GM12891 (cell line): ENCODE data around the gene LEKR1.

ENCODE experiments used
- PAX5 ChIP-seq: IDR thresholded peaks from 2 replicates; pipeline ENCODE4 v1.6.1; 2011; ENCODE audit warnings: low read length, moderate library complexity, mild to moderate bottlenecking; ENCODE audit not compliant: insufficient read depth, severe bottlenecking
- POLR2A ChIP-seq: IDR thresholded peaks from 2 replicates; pipeline ENCODE4 v1.6.1; 2011; ENCODE audit warnings: low read depth, low read length, control low read depth
- POLR2AphosphoS5 ChIP-seq: IDR thresholded peaks from 2 replicates; pipeline ENCODE4 v1.6.1; 2011; ENCODE audit warnings: low read depth, low read length, control low read depth
- SPI1 ChIP-seq: IDR thresholded peaks from 2 replicates; pipeline ENCODE4 v1.6.1; 2011; ENCODE audit warnings: low read depth, low read length, control low read depth
- TAF1 ChIP-seq: IDR thresholded peaks from 2 replicates; pipeline ENCODE4 v1.6.1; 2011; ENCODE audit warnings: low read depth, low read length, control low read depth

DNA sequence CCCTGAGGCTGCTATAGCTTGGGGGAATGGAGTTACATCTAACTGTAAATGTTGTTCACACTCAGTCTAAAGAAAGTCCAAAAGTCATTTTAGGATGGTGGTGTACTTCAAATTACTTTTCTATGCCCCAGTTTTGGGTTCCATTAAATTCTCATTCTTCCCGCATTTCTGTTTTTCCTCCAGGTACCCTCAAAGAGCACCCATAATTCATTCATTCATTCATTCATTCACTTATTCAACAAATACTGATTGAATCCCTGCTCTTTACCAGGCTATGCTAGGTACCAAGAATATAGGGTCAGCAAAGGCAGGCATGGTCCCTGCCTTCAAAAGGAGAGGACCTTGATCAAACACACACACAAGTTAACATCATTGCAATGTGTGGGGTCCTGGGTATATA lies 257.7 kb downstream of the LEKR1 start:
- no peak for TF ChIP-seq TAF1
- no peak for TF ChIP-seq POLR2A
- TF ChIP-seq POLR2AphosphoS5 = no peak
- TF ChIP-seq SPI1 = no peak
- TF ChIP-seq PAX5 = no peak
